ENCODE data around the gene INVS.
A peak's percentile ranks its signal among the peaks of the same experiment; 100 is the strongest.
"Not testable (repeated sequence)": the region's sequence is repeated elsewhere in the genome, so short reads cannot be mapped to it uniquely, and the experiment has no call there.

The INVS gene

GRCh38 chr9:100084734-100085133 is 14.3 kb upstream of the INVS start:
- DNase-seq = no peak

- no peak for DNase-seq
Observed at GRCh38 chr9:100086097-100086635, 12.9 kb upstream of the INVS start.

- DNase-seq = peak; percentile 3
Observed at GRCh38 chr9:100087218-100087617, 11.8 kb upstream of the INVS start.

- no peak for DNase-seq
Observed at GRCh38 chr9:100088202-100088601, 10.8 kb upstream of the INVS start.

- no peak for DNase-seq
Observed at GRCh38 chr9:100090880-100091279, 8.2 kb upstream of the INVS start.

- no peak for DNase-seq
Observed at GRCh38 chr9:100091650-100092049, 7.4 kb upstream of the INVS start.

GRCh38 chr9:100092066-100092465 is 7.0 kb upstream of the INVS start:
- no peak for DNase-seq

GRCh38 chr9:100094411-100094810 is 4.6 kb upstream of the INVS start:
- DNase-seq = not testable (repeated sequence)

GRCh38 chr9:100096378-100096916 is 2.6 kb upstream of the INVS start:
- no peak for DNase-seq

- DNase-seq = peak; percentile 15
Observed at GRCh38 chr9:100098046-100098886, 777 bp upstream of the INVS start.

- DNase-seq = no peak
Observed at GRCh38 chr9:100099722-100100042, 639 bp downstream of the INVS start.

- DNase-seq = no peak
Observed at GRCh38 chr9:100100146-100100667, 1.2 kb downstream of the INVS start.

GRCh38 chr9:100101608-100102007 is 2.6 kb downstream of the INVS start:
- DNase-seq = no peak

GRCh38 chr9:100104314-100104713 is 5.3 kb downstream of the INVS start:
- DNase-seq = no peak

- DNase-seq = no peak
Observed at GRCh38 chr9:100105861-100106260, 6.8 kb downstream of the INVS start.

- DNase-seq = no peak
Observed at GRCh38 chr9:100106616-100107015, 7.6 kb downstream of the INVS start.

- DNase-seq = no peak
Observed at GRCh38 chr9:100108559-100108958, 9.5 kb downstream of the INVS start.

- no peak for DNase-seq
Observed at GRCh38 chr9:100111235-100111634, 12.2 kb downstream of the INVS start.

GRCh38 chr9:100112677-100113336 is 13.8 kb downstream of the INVS start:
- no peak for DNase-seq

GRCh38 chr9:100117316-100117715 is 18.3 kb downstream of the INVS start:
- DNase-seq = no peak

GRCh38 chr9:100120286-100120685 is 21.2 kb downstream of the INVS start:
- DNase-seq = no peak

GRCh38 chr9:100125236-100125635 is 26.2 kb downstream of the INVS start:
- DNase-seq = no peak

- DNase-seq = no peak
Observed at GRCh38 chr9:100125910-100126309, 26.9 kb downstream of the INVS start.

- DNase-seq = no peak
Observed at GRCh38 chr9:100126423-100126822, 27.4 kb downstream of the INVS start.
